ENCODE results near the gene PCID2.

The PCID2 gene

DNA sequence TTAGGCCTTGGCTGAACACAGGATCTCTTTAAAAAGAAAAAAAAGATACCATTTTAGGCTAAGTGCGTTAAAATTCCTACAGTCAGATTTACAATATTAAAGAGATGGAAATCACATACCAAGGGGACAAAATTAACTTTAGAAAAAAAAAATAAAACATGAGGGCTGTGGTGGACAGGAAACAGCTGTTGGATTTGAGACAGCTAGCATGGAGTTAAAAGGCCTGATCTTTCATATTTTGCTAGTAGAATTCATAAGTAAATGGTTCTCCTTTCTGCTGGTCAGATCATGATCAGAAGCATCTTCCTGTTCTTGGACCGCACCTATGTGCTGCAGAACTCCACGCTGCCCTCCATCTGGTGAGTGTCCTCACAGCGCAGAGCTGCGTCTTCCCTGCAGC lies 20.7 kb upstream of the PCID2 start:
- no peak for DNase-seq (ENCODE audit: low spot score)
- H3K27ac ChIP-seq, result no peak overlapping the region
- no peak overlapping the region for H3K4me3 ChIP-seq
- TF ChIP-seq, protein P1, sequence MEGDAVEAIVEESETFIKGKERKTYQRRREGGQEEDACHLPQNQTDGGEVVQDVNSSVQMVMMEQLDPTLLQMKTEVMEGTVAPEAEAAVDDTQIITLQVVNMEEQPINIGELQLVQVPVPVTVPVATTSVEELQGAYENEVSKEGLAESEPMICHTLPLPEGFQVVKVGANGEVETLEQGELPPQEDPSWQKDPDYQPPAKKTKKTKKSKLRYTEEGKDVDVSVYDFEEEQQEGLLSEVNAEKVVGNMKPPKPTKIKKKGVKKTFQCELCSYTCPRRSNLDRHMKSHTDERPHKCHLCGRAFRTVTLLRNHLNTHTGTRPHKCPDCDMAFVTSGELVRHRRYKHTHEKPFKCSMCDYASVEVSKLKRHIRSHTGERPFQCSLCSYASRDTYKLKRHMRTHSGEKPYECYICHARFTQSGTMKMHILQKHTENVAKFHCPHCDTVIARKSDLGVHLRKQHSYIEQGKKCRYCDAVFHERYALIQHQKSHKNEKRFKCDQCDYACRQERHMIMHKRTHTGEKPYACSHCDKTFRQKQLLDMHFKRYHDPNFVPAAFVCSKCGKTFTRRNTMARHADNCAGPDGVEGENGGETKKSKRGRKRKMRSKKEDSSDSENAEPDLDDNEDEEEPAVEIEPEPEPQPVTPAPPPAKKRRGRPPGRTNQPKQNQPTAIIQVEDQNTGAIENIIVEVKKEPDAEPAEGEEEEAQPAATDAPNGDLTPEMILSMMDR (IDR thresholded peaks at IDR 0.05), result no peak

GRCh38 chr13:113226873-113227450 lies 18.5 kb upstream of the PCID2 start:
- no peak for DNase-seq (ENCODE audit: low spot score)
- TF ChIP-seq, protein P1 (IDR thresholded peaks at IDR 0.05), result no peak
- no peak overlapping the region for H3K4me3 ChIP-seq
- no peak overlapping the region for H3K27ac ChIP-seq

GRCh38 chr13:113225515-113225914 lies 17.0 kb upstream of the PCID2 start:
- Histone ChIP-seq H3K4me3 (no peak overlapping the region), H3K27ac (no peak overlapping the region)
- TF ChIP-seq, protein P1 (IDR thresholded peaks at IDR 0.05), result no peak
- DNase-seq (ENCODE audit: low spot score), result no peak

GRCh38 chr13:113224486-113224885 lies 16.0 kb upstream of the PCID2 start:
- Histone ChIP-seq H3K27ac (no peak overlapping the region), H3K4me3 (no peak overlapping the region)
- DNase-seq (ENCODE audit: low spot score), result no peak
- TF ChIP-seq, protein P1 (IDR thresholded peaks at IDR 0.05), result no peak

GRCh38 chr13:113223070-113223469 lies 14.6 kb upstream of the PCID2 start:
- no peak for DNase-seq (ENCODE audit: low spot score)
- Histone ChIP-seq H3K4me3 (no peak overlapping the region), H3K27ac (no peak overlapping the region)
- TF ChIP-seq, protein P1 (IDR thresholded peaks at IDR 0.05), result no peak

- Histone ChIP-seq H3K27ac (no peak overlapping the region), H3K4me3 (no peak overlapping the region)
- DNase-seq (ENCODE audit: low spot score), result no peak
- TF ChIP-seq, protein P1 (IDR thresholded peaks at IDR 0.05), result no peak
These were observed 12.4 kb upstream of the PCID2 start for GRCh38 chr13:113220877-113221276.

GRCh38 chr13:113220141-113220598 lies 11.7 kb upstream of the PCID2 start:
- DNase-seq (ENCODE audit: low spot score), result no peak
- TF ChIP-seq, protein P1 (IDR thresholded peaks at IDR 0.05), result no peak
- no peak overlapping the region for H3K4me3 ChIP-seq
- no peak overlapping the region for H3K27ac ChIP-seq

Measured in coronary artery (tissue), 2 donors.